ENCODE measurements around the gene LRRC8E. TPM values are rescaled to one million over a fixed set of nuclear protein-coding genes. Genes with fewer than 3 reads are reported as not detected.
"Not testable (repeated sequence)": the region's sequence is repeated elsewhere in the genome, so short reads cannot be mapped to it uniquely, and the experiment has no call there.

Gene LRRC8E
- total RNA-seq, 5 donors from 2014 or later (not counting 1 experiment from before 2014, with no cell fraction given) = 0.06 TPM; not detected in 4

DNA sequence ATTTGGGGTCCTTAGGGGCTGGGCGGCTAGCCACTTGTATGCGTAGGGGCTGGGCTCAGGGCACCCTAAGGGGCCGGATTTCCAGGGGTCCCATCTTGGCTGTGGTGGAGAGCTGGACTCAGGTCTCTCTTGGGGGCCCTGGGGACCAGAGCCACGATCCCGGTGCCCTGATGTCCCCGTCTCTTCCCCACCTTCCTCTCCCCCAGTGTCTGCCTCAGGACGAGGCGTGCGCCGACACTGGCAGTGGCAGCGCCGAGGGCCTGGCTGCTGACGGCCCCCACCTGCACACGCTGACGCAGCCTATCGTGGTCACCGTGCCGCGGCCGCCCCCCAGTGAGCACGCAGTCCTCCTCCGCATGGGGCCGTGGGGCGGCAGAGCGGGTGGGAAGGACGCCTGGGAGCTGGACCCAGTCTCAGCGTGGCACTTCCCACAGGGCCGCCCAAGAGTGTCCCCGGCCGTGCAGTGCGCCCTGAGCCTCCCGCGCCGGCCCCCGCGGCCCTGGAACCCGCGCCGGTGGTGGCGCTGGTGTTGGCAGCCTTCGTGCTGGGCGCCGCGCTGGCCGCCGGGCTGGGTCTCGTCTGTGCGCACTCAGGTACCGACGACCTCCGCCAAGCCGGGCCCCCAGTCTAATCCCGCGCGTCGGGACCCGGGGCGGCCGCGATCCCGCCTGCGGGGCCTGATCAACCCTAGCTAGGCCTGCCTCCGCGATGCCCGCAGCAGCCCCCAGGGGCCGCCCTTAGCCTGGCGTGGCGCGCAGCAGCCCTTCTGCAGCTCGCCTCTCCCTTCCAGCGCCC, 29.2 kb downstream of the LRRC8E start:
- Mint-ChIP-seq H3K4me1 (peaks cover 29 to 46% (median 35%) of the 10 kb centered on the region in 3 donors), H3K27ac (no peak overlapping the region), H3K4me3 (peak overlapping the region; percentile 69 to 76 (median 72)), H3K36me3 (peaks cover 7% of the 10 kb centered on the region), H3K9me3 (no peaks in the 10 kb centered on the region), H3K27me3 (peaks cover 10 to 38% of the 10 kb centered on the region in 2 donors)
- Histone ChIP-seq H3K9me3 (no peaks in the 10 kb centered on the region), H3K27ac (ENCODE audit: low read length) (no peak overlapping the region), H3K4me3 (ENCODE audit: control insufficient read depth in 1 of 2, extremely low read depth in 1 of 2, low read length in 1 of 2) (peak overlapping the region; percentile 27 to 55), H3K27me3 (replicated peaks in 1 of 2; ENCODE audit: control insufficient read depth in 2 of 2, extremely low read depth in 1 of 2, insufficient read depth in 2 of 2, low read length in 1 of 2) (peaks cover 3 to 54% of the 10 kb centered on the region in 2 experiments), H3K4me1 (ENCODE audit: control insufficient read depth in 1 of 2, extremely low read depth in 1 of 2, insufficient read depth in 2 of 2, low read length in 2 of 2) (peaks cover 17 to 62% of the 10 kb centered on the region in 2 experiments), H3K36me3 (ENCODE audit: control insufficient read depth in 2 of 2, extremely low read depth in 1 of 2, insufficient read depth in 1 of 2, low read length in 1 of 2) (peaks cover 6 to 11% of the 10 kb centered on the region in 2 donors)
- WGBS (ENCODE audit: insufficient coverage) = 1% methylated on average over 69 of the region's 71 CpGs
- ChIA-PET POLR2A (no interaction called here), CTCF (interaction anchor here in 1 of 2 donors (0.6 to 1.1 kb wide), 3 partner anchors 11 to 84 kb away, joined by 3 to 6 read pairs (median 3); partner anchors contain the start of gene MAP2K7)
- DNase-seq = peak in 27 of 35 experiments; percentile 25 to 75 (median 45)
- peak; percentile 8 to 19 (median 15) for ATAC-seq (replicated peaks in 1 of 4)

DNA sequence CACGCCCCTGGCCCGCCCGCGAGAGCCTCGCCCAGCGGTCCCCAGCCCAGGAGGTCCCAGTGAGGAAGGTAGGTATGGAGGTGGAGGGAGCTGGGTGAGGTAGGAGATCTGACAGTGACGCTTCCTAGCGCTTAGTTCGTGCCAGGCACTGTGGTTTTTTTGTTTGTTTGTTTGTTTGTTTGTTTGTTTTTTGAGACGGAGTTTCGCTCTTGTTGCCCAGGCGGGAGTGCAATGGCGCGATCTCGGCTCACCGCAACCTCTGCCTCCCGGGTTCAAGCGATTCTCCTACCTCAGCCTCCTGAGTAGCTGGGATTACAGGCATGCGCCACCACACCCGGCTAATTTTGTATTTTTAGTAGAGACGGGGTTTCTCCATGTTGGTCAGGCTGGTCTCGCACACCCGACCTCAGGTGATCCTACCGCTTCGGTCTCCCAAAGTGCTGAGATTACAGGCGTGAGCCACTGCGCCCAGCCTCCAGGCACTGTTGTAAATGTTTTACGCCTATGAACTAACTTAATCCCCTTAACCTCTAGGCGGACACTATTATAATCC, 29.8 kb downstream of the LRRC8E start:
- 20% methylated on average over 10 of the region's 29 CpGs for WGBS (ENCODE audit: insufficient coverage)
- H3K27ac Mint-ChIP-seq = peak overlapping the region in 1 of 2 donors; percentile 28
- not testable (repeated sequence) for H3K9me3 Mint-ChIP-seq; H3K9me3 ChIP-seq; H3K36me3 Mint-ChIP-seq; DNase-seq; ATAC-seq (replicated peaks in 1 of 4); H3K27ac ChIP-seq (ENCODE audit: low read length)
- H3K27me3 ChIP-seq (replicated peaks in 1 of 2; ENCODE audit: control insufficient read depth in 2 of 2, extremely low read depth in 1 of 2, insufficient read depth in 2 of 2, low read length in 1 of 2) = peaks cover 3 to 54% of the 10 kb centered on the region in 2 experiments
- H3K36me3 ChIP-seq (ENCODE audit: control insufficient read depth in 2 of 2, extremely low read depth in 1 of 2, insufficient read depth in 1 of 2, low read length in 1 of 2) = peaks cover 6 to 13% of the 10 kb centered on the region in 2 donors
- ChIA-PET CTCF (interaction anchor here in 1 of 2 donors (0.6 to 1.1 kb wide), 3 partner anchors 10 to 84 kb away, joined by 3 to 6 read pairs (median 3); partner anchors contain the start of gene MAP2K7), POLR2A (interaction anchor here in 1 of 2 donors (0.7 kb wide), 1 partner anchor 453 kb away, joined by 3 read pairs; no protein-coding TSS in a partner anchor)
- H3K4me3 ChIP-seq (ENCODE audit: control insufficient read depth in 1 of 2, extremely low read depth in 1 of 2, low read length in 1 of 2) = peak overlapping the region in 1 of 2 donors; percentile 55
- H3K4me3 Mint-ChIP-seq = peak overlapping the region in 2 of 3 donors; percentile 9 to 72
- peaks cover 17 to 64% of the 10 kb centered on the region in 2 experiments for H3K4me1 ChIP-seq (ENCODE audit: control insufficient read depth in 1 of 2, extremely low read depth in 1 of 2, insufficient read depth in 2 of 2, low read length in 2 of 2)
- H3K27me3 Mint-ChIP-seq = peaks cover 10 to 37% of the 10 kb centered on the region in 2 donors
- H3K4me1 Mint-ChIP-seq = peaks cover 29 to 47% (median 35%) of the 10 kb centered on the region in 3 donors

DNA sequence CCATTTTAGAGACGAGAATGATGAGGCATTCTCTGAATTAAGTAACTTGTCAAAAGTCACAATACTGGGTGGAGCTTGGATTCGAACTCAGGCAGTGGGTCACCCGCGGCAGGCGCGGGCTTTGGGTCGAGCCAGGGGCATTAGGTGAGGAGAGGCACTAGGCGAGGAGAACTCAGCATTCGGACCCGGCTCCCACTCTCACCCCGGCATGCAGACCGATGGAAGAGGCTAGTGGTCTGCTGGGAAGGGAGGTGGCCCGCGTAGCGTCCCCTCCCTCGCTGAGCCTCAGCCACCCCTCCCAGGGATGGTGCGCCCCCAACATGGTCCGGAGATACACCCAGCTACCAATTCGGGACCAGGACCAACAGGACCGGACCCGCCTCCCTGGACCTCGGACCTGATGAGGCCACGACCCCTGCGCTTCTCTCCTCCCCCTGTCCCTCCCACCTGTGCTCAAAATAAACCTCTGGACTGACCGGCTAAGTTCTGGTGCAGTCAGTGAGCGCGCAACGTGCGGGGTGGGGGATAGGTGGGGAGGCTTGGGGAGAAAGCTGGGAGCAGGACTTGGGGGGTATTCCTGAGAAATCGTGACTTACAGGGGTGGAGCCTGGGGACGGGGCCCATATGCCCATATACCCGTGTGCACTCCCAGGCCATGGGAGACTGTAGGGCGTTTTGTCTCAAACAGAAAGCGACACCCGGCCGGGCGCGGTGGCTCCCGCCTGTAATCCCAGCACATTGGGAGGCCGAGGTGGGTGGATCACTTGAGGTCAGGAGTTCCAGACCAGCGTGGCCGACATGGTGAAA, 30.5 kb downstream of the LRRC8E start:
- ChIA-PET POLR2A (interaction anchor here in 1 of 2 donors (0.7 to 1.5 kb wide), 2 partner anchors 289 to 453 kb away, joined by 3 to 4 read pairs; partner anchors contain the start of genes PET100 and XAB2), CTCF (interaction anchor here in 1 of 2 donors (0.6 to 3.6 kb wide), 5 partner anchors 10 to 83 kb away, joined by 3 to 33 read pairs (median 28); partner anchors contain the start of genes MAP2K7 and TIMM44)
- Mint-ChIP-seq H3K27ac (no peak overlapping the region), H3K4me3 (peak overlapping the region; percentile 86 to 94 (median 88)), H3K27me3 (peaks cover 10 to 37% of the 10 kb centered on the region in 2 donors), H3K9me3 (no peaks in the 10 kb centered on the region), H3K4me1 (peaks cover 29 to 50% (median 35%) of the 10 kb centered on the region in 3 donors), H3K36me3 (no peaks in the 10 kb centered on the region)
- Histone ChIP-seq H3K4me3 (ENCODE audit: control insufficient read depth in 1 of 2, extremely low read depth in 1 of 2, low read length in 1 of 2) (no peak overlapping the region), H3K27ac (ENCODE audit: low read length) (no peak overlapping the region), H3K36me3 (ENCODE audit: control insufficient read depth in 2 of 2, extremely low read depth in 1 of 2, insufficient read depth in 1 of 2, low read length in 1 of 2) (peaks cover 6 to 13% of the 10 kb centered on the region in 2 donors), H3K27me3 (replicated peaks in 1 of 2; ENCODE audit: control insufficient read depth in 2 of 2, extremely low read depth in 1 of 2, insufficient read depth in 2 of 2, low read length in 1 of 2) (peaks cover 3 to 54% of the 10 kb centered on the region in 2 experiments), H3K4me1 (ENCODE audit: control insufficient read depth in 1 of 2, extremely low read depth in 1 of 2, insufficient read depth in 2 of 2, low read length in 2 of 2) (peaks cover 17 to 64% of the 10 kb centered on the region in 2 experiments), H3K9me3 (no peaks in the 10 kb centered on the region)
- 55% methylated on average over 27 of the region's 42 CpGs for WGBS (ENCODE audit: insufficient coverage)
- ATAC-seq (replicated peaks in 1 of 4) (no peak), DNase-seq (no peak)

DNA sequence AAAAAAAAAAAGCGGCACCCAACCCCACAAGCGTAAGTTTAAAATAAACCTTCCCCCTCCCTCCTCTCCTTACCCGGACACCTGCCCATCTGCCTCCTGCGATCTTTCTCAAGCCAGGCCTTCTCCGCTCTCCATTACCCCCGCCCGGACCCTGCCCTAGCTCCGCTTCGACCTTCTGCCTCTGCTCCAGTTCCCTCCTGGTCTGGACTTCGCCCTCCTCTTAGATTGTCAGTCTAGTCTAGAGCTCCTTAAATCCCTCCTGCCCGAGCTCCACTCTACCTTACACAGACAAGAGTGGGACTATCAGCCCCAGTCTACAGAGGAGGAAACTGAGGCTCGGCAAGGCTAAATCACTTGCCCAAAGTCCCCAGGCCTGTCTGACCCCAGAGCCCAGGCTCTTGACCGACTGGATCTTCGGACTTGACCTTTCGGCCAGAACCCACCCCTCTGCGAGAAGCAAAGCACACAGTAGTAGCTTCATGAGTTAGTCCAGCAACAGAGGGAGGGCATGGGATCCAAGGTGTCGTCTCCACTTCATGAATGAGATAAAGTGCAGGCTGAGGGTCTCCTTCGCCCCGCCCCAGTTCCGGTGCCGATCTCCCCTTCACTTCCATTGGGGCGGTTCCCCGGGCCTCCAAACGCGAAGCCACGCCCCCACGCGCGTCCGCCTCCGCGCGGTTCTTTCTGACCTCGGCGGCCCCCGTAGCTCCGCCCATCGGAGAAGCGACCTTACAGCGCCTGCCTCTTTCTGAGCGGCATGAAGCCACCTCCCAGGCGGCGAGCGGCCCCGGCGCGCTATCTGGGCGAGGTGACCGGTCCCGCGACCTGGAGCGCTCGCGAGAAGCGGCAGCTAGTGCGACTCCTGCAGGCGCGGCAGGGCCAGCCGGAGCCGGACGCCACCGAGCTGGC, 31.6 kb downstream of the LRRC8E start, which contains the start of gene SNAPC2:
SNAPC2 (plus strand) TSS at position 729 of the 909 bp plus-strand sequence; CDS start at position 758, 29 bp downstream.
- Histone ChIP-seq H3K27me3 (replicated peaks in 1 of 2; ENCODE audit: control insufficient read depth in 2 of 2, extremely low read depth in 1 of 2, insufficient read depth in 2 of 2, low read length in 1 of 2) (peaks cover 3 to 45% of the 10 kb centered on the region in 2 experiments), H3K36me3 (ENCODE audit: control insufficient read depth in 2 of 2, extremely low read depth in 1 of 2, insufficient read depth in 1 of 2, low read length in 1 of 2) (peaks cover 6 to 13% of the 10 kb centered on the region in 2 donors), H3K27ac (ENCODE audit: low read length) (peak within 1 kb of the TSS; percentile 72), H3K4me1 (ENCODE audit: control insufficient read depth in 1 of 2, extremely low read depth in 1 of 2, insufficient read depth in 2 of 2, low read length in 2 of 2) (peaks cover 17 to 68% of the 10 kb centered on the region in 2 experiments), H3K9me3 (no peaks in the 10 kb centered on the region), H3K4me3 (ENCODE audit: control insufficient read depth in 1 of 2, extremely low read depth in 1 of 2, low read length in 1 of 2) (peak within 1 kb of the TSS; percentile 57)
- Mint-ChIP-seq H3K9me3 (no peaks in the 10 kb centered on the region), H3K27me3 (peaks cover 10 to 31% of the 10 kb centered on the region in 2 donors), H3K4me3 (peak within 1 kb of the TSS; percentile 86 to 94 (median 88)), H3K4me1 (peaks cover 29 to 53% (median 35%) of the 10 kb centered on the region in 3 donors), H3K27ac (peak within 1 kb of the TSS; percentile 91 to 94), H3K36me3 (no peaks in the 10 kb centered on the region)
- ChIA-PET CTCF (interaction anchor here in 1 of 2 donors (0.6 to 3.6 kb wide), 13 partner anchors 8 to 1918 kb away, joined by 3 to 33 read pairs (median 5); partner anchors contain the start of genes MAP2K7, MCOLN1 and TIMM44), POLR2A (interaction anchor here in 1 of 2 donors (0.6 to 2.2 kb wide), 9 partner anchors 8 to 290 kb away, joined by 3 to 9 read pairs (median 5); partner anchors contain the start of genes MAP2K7, PET100, TIMM44 and XAB2)
- ATAC-seq (replicated peaks in 1 of 4) (peak; percentile 69 to 71 (median 70)), DNase-seq (peak; percentile 91 to 98 (median 96))
- WGBS (ENCODE audit: insufficient coverage) = 9% methylated on average over 59 of the region's 62 CpGs

Data from T-cell (primary cell).